GM18502 (cell line): Measurements from ENCODE around the gene KCNQ1.

ENCODE experiments used
- ATAC-seq: cut with Tn5 transposase; IDR thresholded peaks from one replicate; pipeline ENCODE4 v1.9.1; 2021; ENCODE audit warnings: mild to moderate bottlenecking; ENCODE audit not compliant: unreplicated experiment, poor library complexity

KCNQ1 gene

DNA sequence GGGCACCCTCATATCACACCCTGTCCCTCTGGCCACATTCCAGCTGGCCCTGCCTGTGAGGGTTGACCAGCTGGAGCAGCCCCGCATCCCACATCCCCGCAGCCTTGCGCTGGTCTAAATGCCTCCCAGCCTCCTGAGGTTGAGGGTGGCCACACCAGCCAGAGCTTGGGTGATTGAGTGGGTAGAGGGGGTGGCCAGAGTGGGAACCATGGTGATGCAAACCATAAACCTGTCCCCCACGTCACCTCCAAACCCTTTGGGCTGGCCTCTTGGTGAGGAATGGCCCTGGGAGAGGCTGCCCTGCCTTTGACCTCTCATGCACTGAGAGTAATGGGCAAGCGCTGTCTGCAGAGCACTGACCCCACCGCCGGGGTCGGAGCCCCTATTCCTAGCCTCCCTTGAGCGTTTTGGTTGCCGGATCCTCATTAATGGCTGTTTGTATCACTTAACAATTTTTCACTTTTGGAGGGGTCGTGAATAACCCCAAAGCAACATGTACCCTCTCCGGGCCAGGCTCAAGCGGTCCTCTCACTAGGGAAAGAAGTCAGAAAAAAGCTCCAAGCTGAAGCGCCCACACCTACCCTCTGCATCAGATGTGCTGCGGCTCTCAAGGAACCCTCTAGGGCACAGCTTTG, 271.0 kb downstream of the KCNQ1 start:
- no peak for ATAC-seq

- ATAC-seq, result no peak
Observed at GRCh38 chr11:2716376-2717095, 271.7 kb downstream of the KCNQ1 start.

GRCh38 chr11:2717561-2718325, 272.9 kb downstream of the KCNQ1 start:
- no peak for ATAC-seq

- no peak for ATAC-seq
Observed at GRCh38 chr11:2718817-2719438, 274.1 kb downstream of the KCNQ1 start.

DNA sequence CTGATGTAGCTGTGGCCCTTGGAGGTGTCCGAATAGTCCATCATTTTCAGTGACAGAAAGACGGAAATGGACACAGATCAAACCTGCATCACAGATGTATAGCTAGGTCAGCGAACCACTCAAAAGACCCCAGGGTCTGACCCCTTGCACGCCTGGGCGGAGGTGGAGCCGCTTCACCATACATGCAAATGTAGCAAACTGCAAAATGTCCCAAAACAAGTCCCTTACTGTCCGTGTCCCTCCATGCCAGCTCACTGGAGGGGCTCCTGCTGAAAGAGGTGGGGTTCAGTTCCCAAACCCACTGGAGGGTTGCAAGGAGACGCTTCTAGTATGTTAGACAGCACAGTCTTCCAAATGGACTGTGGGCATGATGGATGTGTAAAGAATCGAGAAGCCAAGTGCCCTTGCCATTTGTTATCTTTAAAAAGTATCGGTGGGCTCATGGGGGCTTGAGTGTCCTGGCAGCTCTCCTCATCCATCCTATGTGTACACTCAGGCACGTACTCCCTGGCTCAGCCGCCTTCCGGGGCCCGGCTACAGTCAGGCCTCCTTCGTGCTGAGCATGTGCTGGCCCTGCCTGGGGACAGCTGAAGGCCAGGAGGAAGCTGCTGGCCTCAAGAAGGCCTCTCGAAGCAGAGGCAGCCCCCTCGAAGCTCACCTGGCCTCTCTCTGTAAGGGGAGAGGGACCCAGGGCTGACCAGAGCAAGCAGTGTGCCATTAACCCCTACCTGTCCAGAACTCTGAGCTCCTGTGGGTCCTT, 275.2 kb downstream of the KCNQ1 start:
- ATAC-seq, result no peak

DNA sequence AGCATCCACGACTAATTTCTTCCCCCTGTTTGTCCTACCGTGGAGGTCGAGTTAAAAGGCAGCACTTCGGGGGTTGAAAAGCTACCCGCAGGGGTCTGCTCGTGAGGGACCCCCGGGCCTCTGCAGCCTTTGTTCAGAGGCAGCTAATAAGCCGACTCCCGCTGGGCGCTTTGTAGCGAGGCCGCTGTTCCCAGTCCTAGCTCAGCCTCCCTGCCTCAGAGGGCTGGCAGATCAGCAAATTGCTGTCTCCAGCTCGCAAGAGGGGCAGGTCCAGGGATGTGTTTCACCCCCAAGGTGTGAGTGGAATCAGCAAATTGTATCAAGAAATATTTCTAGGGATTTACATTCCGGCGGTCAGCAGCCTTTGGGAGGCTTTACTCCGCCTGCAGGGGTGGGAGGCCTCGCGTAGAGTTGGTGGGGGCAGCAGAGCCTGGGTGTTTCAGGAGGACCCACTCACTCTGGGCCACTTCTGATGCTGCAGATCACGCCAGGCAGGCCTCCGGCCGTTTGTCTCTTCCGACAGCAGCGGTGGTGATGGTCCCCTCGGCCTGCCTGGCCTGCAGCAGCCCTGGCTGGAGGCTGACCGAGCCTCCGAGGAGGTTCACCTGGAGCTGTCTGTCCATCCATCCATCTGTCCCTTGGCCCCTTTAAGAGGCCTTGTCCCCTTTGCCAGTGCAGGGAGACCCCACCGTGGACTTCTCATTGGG, 276.6 kb downstream of the KCNQ1 start:
- no peak for ATAC-seq

DNA sequence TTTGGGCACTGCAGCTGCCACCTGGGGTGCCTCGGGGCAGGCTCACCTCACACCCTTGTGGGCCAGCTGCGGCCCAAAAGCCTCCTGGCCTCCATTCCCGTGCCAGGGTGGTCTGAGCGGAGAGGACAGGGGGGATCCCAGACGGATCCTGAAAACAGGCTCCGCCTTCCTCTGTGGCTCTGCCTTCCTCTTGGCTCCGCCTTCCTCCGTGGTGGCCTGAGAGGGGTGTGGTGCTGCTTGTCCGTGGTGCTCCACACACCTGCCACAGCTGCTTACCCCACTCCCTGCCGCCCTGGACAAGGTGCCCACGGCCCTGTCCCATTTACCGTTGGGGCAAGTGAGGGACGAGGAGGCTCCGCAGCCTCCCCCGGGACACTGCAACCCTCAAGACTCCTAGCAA, 278.1 kb downstream of the KCNQ1 start:
- ATAC-seq, result no peak

GRCh38 chr11:2724104-2724503, 279.3 kb downstream of the KCNQ1 start:
- no peak for ATAC-seq

DNA sequence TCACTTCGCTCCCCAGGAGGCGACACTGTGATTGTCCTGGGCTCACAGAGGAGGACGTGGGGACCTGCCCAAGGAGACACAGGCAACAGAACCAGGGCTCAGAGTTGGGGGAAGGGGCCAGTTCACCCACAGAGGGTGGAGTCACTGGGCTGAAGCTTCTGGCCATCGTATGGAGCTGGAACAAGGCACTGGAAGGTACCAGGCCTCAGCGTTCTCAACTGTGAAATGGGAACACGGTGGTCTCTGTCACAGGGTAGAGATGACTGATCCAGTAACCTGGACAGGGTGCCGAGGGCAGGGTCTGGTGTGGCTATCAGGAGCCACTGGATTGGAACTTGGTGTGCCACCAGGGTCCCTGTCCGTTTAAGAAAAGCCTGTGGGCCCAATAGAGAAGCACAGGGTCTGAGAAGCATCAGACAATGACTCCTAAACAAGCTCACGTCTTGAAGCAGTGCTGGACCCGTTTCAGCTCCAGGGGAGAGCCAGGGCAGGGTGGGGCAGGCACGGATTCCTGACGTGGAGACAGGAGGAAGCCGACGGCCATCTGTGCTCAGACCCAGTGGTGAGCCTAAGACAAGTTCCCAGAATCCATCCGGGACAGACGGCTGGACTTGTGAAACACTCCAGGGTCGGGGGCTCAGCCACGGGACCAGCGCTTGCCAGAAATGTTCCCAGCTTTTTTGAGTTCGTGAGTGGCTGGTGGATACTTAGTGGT, 280.0 kb downstream of the KCNQ1 start:
- ATAC-seq, result no peak

- ATAC-seq, result no peak
Observed at GRCh38 chr11:2725368-2726300, 280.8 kb downstream of the KCNQ1 start.

- ATAC-seq, result no peak
Observed at GRCh38 chr11:2726964-2727363, 282.2 kb downstream of the KCNQ1 start.

- no peak for ATAC-seq
Observed at GRCh38 chr11:2728128-2728662, 283.4 kb downstream of the KCNQ1 start.

DNA sequence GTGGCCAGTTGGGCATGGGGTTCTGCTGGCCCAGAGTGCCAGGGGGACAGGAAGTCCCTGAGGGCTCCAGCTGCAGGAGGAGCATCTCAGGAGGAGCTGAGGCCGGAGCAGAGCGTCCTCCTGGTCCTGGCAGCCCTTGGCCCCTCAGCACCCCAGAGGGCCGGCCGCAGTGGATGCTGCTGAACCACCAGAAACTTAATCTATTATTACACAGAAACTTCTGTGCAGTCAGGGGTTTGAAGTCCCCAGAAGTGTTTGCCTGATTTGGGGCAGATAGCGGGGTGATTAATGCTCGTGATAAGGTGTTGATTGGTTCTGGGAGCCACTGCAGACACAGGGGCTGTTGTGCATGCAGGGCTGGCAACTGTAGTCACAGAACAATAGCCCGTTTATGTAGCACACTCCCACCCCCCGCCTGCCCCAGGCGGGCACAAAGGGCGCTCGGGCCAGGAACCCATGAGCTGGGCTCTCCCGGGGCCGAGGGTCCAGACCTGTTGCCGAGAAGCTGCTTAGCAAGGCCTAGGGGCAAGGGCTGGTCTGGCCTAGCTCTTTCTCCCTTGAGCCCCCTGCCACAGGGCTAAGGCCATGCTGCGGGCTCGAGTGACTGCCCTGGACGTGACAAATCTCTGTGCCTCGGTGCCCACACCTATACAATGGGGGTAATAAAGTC, 284.0 kb downstream of the KCNQ1 start:
- no peak for ATAC-seq

GRCh38 chr11:2729841-2730240, 285.0 kb downstream of the KCNQ1 start:
- no peak for ATAC-seq

DNA sequence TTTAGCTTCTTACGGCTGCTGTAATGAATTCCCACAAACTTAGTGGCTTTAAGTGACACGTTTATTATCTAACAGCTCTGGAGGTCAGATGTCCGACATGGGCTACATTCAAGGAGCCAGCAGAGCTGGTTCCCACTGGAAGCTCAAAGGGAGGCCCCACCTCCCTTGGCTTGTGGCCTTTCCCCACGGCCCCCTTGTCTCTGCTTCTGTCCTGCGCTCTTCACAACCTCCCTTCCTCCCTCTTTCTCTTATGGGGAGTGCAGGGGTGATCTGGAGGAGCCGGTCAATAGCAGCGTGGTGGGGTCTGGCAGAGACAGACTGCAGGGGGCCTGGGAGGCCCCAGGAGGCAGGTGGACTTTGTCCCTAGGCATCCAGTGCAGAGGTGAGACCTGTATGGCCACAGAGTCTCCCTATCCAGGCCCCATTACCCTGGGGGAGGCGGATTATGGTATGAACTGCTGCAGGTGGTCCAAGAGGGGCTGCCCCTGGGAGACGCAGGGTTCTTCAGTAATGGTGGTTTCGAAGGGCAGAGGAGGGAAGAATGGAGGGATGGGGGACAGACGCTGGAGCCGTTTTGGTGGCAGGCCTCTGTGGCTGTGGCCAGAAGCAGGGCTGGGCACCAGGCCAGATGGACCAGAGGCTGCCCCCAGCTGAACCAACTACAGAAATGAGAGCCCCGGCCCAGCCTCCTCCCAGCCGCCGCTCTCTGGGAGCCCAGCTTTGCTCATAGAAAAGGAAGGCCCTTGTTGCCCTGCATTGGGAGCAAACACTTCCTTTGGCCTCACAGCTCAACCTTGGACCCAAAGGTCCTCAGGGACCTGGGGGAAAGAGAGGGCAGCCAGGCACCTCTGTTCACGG, 285.7 kb downstream of the KCNQ1 start:
- no peak for ATAC-seq
